HK-2 (cell line): Measurements from ENCODE around the gene IPO13.
A peak's percentile ranks its signal among the peaks of the same experiment; 100 is the strongest.

Source experiments
- DNase-seq: peaks from one replicate; pipeline ENCODE4 v3.0.0-alpha.2; 2018; ENCODE audit not compliant: unreplicated experiment

The IPO13 gene

DNA sequence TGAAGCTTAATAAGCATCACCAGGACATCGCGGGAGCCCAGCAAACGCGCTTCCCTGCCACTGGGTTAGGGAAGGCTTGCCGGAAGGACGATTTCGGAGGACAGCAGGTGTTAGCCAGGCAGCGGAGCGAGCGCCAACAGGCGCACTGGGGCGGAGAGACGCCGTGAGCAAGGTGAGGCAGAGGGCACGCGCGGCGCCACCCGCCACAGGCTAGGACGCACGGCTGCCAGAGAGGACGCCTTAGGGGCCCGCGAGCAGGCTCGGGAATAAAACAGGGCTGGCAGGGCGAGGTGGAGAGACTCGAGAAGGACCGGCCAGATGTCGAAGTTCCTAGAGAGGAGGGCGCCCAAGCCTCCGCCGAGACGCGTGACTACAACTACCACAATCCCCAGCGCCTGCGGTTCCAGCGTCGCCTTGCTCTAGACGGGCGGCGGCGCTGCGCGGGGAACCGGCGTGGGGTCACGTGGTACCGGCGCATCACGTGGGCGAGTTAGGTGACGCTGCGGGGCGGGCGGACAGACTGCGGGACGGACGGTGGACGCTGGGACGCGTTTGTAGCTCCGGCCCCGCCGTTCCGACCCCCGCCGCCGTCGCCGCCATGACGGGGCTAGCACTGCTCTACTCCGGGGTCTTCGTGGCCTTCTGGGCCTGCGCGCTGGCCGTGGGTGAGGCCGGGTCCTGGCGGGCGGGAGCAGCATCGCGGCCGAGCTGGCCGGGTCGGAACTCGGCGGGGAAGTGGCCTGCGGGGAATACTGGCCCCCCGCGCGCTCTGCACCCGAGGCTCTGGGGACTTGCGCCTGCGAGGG lies 27.9 kb downstream of the IPO13 start, which contains the start of gene ATP6V0B:
Gene ATP6V0B, plus strand, starts transcription at position 518 of the 806 bp plus-strand sequence. Its CDS starts 81 bp downstream, at position 599.
- DNase-seq = peak; percentile 96

- DNase-seq = peak; percentile 39
Measured at GRCh38 chr1:43975249-43975961, 28.7 kb downstream of the IPO13 start.

DNA sequence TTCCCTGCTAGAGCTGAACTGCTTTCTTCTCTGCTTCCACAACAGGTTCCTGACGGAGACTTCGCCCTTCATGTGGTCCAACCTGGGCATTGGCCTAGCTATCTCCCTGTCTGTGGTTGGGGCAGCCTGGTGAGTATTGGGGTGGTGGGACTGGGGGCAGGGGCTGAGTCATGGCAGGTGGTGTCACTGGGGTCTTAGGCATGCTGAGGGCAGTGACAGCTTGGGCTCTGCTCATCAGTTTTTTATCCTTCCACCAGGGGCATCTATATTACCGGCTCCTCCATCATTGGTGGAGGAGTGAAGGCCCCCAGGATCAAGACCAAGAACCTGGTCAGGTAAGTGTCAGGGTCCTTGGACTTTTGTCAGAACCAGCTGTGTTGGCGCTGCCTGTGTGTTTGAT lies 29.3 kb downstream of the IPO13 start:
- no peak for DNase-seq

DNA sequence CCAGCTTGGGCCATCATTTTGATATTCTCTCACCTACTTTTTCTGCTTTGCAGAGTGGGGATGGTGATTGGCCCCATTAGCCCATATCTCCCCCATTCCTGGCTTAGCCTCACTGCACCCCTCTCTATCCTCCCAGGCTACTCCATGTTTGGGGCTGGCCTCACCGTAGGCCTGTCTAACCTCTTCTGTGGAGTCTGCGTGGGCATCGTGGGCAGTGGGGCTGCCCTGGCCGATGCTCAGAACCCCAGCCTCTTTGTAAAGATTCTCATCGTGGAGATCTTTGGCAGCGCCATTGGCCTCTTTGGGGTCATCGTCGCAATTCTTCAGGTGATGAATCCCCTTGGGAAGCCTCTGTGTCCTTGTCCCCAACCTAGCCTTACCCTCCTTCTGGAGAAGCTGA lies 30.1 kb downstream of the IPO13 start:
- no peak for DNase-seq

DNA sequence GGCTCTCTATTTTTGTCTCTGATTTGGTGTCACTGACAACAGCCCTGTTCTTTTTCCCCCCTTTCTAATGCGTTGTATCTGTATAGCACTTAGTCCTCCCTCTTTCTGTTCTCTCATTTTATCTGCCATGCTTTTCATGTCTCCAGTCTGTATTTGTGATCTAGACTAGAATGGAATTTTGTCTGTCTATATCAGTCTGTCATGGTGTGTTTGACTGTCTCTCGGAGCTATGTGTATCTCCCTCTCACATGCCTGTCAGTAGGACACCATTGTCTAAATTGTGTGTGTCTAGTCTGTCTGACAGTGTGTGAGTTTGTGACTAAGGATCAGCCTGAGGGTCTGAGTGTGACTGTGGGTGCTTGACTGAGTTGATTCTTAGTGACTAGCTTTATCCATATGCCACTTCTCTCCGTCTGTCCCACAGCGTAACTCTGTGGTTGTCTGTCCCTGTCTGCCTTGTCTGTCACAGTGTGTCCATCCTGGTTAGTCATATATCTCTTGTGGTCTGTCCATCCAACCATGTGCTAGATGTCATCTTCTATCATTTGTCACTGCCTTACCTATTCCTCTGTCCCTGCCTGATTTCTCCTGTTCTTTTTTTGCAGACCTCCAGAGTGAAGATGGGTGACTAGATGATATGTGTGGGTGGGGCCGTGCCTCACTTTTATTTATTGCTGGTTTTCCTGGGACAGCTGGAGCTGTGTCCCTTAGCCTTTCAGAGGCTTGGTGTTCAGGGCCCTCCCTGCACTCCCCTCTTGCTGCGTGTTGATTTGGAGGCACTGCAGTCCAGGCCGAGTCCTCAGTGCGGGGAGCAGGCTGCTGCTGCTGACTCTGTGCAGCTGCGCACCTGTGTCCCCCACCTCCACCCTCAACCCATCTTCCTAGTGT lies 30.9 kb downstream of the IPO13 start:
- no peak for DNase-seq

DNA sequence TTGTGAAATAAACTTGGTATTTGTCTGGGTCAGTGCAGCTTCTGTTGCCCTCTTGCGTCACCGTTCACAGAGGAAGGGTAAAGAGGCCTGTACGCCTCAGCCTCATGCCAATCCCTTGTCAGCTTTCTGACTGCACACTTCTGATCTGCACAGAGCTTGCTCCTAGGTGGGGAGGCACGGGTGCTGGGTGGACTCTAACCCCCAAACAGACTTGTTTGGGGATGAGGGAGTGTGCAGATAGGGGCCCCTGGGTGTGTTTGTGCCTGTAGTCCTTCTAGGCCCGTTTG lies 31.5 kb downstream of the IPO13 start:
- DNase-seq = no peak

GRCh38 chr1:43978551-43979260 lies 32.0 kb downstream of the IPO13 start, which contains the start of gene B4GALT2:
Gene B4GALT2, plus strand, starts transcription at chr1:43979210. Its CDS starts 1,951 bp downstream, at chr1:43981161.
- peak; percentile 44 for DNase-seq

DNA sequence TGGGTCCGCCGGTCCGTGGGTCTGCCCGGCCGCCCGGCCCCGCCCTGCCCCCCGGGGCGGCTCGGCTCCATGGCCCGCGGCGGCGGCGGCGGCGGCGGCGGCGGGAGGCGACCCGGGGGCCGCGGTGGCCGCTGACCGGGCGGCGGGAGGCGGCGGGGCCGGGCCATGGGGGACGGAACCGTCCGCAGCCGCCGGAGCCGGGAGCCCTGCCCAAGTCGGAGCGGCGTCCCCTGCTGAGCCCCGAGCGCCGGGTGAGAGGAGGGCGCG lies 32.4 kb downstream of the IPO13 start:
- no peak for DNase-seq

DNA sequence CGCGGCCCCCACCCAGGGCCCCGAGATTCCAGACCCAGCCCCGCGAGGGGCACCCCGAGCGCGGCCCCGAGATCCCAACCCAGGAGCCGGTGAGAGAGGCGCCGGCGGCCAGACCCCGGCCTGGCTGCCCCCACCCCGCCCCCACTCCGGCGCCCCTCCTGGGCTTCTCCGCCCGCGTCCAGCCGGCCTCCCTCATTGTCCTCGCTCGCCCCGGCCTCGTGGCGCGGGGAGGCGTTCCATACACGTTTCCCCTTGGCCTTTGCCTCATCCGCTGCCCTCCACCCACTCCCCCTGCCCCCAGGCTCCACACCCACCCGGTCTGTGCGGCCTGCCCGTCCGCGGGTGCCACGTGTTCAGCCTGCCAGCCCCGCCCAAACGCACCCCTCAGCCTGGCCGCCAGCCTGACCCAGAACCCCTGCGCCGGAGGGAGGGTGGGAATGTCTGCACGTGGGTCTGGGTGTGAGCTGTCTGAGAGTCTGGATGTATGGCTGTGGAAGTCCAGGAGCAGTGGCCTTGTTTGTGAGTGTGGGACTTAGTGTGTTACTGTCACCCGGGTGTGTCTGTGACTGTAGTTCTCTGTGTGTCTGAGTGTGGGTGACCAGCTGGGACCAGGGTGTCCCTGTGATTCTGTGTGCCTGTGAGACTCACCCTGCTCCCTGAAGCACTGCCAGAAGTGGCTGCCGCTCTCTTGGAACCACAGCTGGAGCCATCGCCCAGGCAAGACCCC lies 32.9 kb downstream of the IPO13 start:
- DNase-seq = peak; percentile 68

GRCh38 chr1:43980255-43981134 lies 33.7 kb downstream of the IPO13 start:
- DNase-seq = no peak

DNA sequence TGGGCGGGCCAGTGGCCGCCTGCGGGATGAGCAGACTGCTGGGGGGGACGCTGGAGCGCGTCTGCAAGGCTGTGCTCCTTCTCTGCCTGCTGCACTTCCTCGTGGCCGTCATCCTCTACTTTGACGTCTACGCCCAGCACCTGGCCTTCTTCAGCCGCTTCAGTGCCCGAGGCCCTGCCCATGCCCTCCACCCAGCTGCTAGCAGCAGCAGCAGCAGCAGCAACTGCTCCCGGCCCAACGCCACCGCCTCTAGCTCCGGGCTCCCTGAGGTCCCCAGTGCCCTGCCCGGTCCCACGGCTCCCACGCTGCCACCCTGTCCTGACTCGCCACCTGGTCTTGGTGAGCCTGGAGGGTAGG lies 34.4 kb downstream of the IPO13 start:
- no peak for DNase-seq

DNA sequence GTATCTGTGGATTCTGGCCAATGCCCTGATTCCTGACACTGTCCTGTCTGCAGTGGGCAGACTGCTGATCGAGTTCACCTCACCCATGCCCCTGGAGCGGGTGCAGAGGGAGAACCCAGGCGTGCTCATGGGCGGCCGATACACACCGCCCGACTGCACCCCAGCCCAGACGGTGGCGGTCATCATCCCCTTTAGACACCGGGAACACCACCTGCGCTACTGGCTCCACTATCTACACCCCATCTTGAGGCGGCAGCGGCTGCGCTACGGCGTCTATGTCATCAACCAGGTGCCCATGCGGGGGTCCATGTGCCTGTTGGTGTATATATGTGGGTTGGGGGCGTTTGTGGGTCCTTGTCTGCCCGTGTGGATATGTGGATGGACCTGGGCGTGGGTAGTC lies 34.9 kb downstream of the IPO13 start:
- DNase-seq = no peak

GRCh38 chr1:43982241-43982640 lies 35.5 kb downstream of the IPO13 start:
- no peak for DNase-seq

- DNase-seq = no peak
Measured at GRCh38 chr1:43982808-43983207, 36.1 kb downstream of the IPO13 start.

DNA sequence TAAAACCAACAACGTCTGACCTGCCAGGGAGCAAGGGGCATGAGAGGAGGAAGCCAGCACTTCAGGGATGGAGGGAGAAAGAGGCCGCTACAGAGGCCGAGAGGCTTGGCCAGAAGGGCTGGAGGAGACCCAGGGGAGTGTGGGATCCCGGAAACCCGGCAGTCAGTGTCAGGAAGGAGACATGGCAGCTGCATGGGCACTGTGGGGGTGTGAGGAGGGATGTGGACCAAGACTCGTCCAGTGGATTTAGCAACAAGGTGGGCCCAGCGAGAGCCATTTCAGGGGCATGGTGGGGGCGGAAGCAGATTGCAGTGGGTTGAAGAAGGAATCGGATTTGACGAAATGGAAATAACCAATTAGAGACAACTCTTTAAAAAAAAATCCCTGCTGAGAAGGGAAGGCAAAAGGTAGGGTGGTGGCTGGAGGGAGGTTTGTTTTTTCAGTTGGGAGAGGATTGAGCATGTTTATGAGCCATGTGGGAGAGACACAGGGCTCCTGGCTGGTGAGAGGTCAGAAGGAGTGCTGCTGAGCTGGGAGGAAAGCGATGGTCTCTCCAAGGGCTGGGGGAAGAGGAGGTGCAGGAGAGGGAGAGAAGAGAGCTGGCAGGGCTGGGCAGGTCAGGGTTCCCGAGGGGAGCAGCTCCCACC lies 36.6 kb downstream of the IPO13 start:
- no peak for DNase-seq

DNA sequence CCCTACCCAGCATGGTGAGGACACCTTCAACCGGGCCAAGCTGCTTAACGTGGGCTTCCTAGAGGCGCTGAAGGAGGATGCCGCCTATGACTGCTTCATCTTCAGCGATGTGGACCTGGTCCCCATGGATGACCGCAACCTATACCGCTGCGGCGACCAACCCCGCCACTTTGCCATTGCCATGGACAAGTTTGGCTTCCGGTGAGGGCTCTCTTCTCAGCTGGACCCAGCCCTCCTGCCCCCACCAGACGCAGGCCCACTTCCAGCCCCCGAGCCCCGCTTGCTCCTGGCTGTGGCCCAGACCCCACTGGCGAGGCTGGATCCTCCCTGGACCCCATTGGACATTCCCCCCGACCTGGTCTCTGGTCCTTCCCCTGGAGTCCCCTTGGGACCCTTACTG lies 38.1 kb downstream of the IPO13 start:
- DNase-seq = no peak

DNA sequence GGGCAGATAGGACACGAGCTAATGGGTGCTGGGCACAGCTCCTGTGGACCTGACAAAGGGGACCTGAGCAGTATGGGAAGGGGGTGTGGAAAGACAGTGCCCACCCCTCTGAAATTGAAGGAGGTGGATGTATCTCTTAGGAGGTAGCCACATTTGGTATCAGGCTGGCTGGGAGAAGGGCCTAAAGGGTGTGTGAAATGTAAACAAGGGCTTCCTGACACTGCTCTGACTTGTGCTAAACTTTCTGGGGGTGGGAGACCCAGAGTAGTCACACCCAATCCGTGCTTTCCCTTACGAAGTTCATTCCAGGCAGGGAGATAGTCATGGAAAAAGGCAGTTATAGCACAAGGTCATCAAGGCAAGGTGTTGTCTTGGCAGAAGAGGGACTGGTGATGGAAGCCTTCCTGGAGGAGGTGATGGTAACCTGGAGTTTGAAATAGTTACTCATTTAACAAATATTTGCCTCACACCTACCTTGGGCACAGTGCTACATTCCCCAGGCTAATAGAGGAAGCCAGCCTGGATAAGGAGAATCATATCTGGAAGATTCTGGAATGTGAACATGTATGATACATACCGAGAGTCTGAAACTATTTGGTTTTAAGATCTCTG lies 39.3 kb downstream of the IPO13 start:
- DNase-seq = no peak

- DNase-seq = no peak
Measured at GRCh38 chr1:43986712-43987111, 40.0 kb downstream of the IPO13 start.

DNA sequence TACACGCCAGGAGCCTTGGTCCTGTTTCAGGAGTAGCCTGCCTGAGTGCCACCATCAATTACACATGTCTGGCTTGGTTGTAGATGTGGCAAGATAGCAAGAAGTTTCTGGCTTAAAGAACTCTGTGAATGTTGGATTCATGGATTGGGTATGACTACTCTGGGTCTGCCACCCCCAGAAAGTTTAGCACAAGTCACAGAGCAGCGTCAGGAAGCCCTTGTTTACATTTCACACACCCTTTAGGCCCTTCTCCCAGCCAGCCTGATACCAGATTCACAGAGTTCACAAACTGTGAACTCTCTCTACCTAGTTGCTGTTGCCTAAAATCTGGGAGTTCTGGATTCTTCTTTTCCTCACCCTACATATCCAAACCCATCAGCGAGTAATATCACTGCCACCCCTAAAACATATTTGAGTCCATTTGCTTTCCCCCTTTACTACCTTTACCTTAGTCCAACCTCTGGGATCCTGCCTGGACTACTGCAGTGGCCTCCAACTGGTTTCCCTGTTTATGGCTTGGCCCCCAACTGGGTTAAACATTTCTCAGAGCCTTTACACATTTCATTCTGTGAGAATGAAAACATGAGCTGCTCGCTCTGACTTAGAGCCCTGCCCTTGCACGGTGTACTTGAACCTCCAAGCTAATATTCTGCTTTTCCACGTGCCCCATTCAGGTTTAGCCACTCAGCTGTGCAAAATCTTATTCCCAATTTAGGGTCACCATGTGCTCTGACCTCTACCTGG lies 40.6 kb downstream of the IPO13 start:
- DNase-seq = no peak
